SK-N-SH treated with all-trans-retinoic acid at 6 μM for 48 hours (cell line): ENCODE data around the gene TMEM40.

Experiments
- ATAC-seq: fragments of 200-7000 bp; cut with Tn5 transposase; 3 replicates; pipeline ENCODE4 v1.9.1; 2020; ENCODE audit warnings: mild to moderate bottlenecking, moderate library complexity
- ARNTL ChIP-seq: fragments of 450-650 bp; formaldehyde crosslinking; IDR thresholded peaks from 2 replicates; pipeline ENCODE4 v1.5.0; 2020; ENCODE audit warnings: low read depth, mild to moderate bottlenecking, moderate library complexity, borderline replicate concordance
- BACH2 ChIP-seq: fragments of 250-450 bp; sonication (Bioruptor Pico); IDR thresholded peaks from 2 replicates; pipeline ENCODE4 v1.9.0; 2021; ENCODE audit warnings: mild to moderate bottlenecking, borderline replicate concordance
- CREB5 ChIP-seq: fragments of 250-450 bp; sonication (Bioruptor Pico); IDR thresholded peaks from 2 replicates; pipeline ENCODE4 v1.5.1; 2020; ENCODE audit warnings: low read depth, mild to moderate bottlenecking, moderate library complexity
- CSDC2 ChIP-seq: fragments of 250-450 bp; sonication (Bioruptor Pico); IDR thresholded peaks from 2 replicates; pipeline ENCODE4 v1.5.0; 2020; ENCODE audit warnings: mild to moderate bottlenecking, moderate library complexity
- CSRNP3 ChIP-seq: fragments of 250-450 bp; sonication (Bioruptor Pico); IDR thresholded peaks from 2 replicates; pipeline ENCODE4 v1.5.1; 2021; ENCODE audit warnings: mild to moderate bottlenecking, moderate library complexity
- ESRRG ChIP-seq: fragments of 250-450 bp; sonication (Bioruptor Pico); IDR thresholded peaks from 2 replicates; pipeline ENCODE4 v1.6.1; 2021; ENCODE audit warnings: mild to moderate bottlenecking
- GLIS3 ChIP-seq: fragments of 250-450 bp; sonication (Bioruptor Pico); IDR thresholded peaks from 2 replicates; pipeline ENCODE4 v1.5.0; 2020; ENCODE audit warnings: mild to moderate bottlenecking, moderate library complexity
- ISL1 ChIP-seq: fragments of 250-450 bp; sonication (Bioruptor Pico); IDR thresholded peaks from 2 replicates; pipeline ENCODE4 v2.1.2; 2022; ENCODE audit warnings: mild to moderate bottlenecking, moderate library complexity
- OSR1 ChIP-seq: fragments of 250-450 bp; sonication (Bioruptor Pico); IDR thresholded peaks from 2 replicates; pipeline ENCODE4 v1.8.0; 2022; ENCODE audit warnings: moderate library complexity, mild to moderate bottlenecking, inconsistent platforms
- PATZ1 ChIP-seq: fragments of 250-450 bp; sonication (Bioruptor Pico); IDR thresholded peaks from 2 replicates; pipeline ENCODE4 v1.8.0; 2020; ENCODE audit warnings: mild to moderate bottlenecking, moderate library complexity, borderline replicate concordance
- POU6F1 ChIP-seq: fragments of 250-450 bp; sonication (Bioruptor Pico); IDR thresholded peaks from 2 replicates; pipeline ENCODE4 v1.8.0; 2021; ENCODE audit warnings: low read depth, mild to moderate bottlenecking, moderate library complexity, borderline replicate concordance
- PPARA ChIP-seq: fragments of 250-450 bp; sonication (Bioruptor Pico); IDR thresholded peaks from 2 replicates; pipeline ENCODE4 v1.5.0; 2020; ENCODE audit warnings: mild to moderate bottlenecking, borderline replicate concordance
- SNAI2 ChIP-seq: fragments of 250-450 bp; sonication (Bioruptor Pico); IDR thresholded peaks from 2 replicates; pipeline ENCODE4 v1.5.0; 2020; ENCODE audit warnings: mild to moderate bottlenecking, moderate library complexity
- TCF4 ChIP-seq: fragments of 250-450 bp; sonication (Bioruptor Pico); IDR thresholded peaks from 2 replicates; pipeline ENCODE4 v1.8.0; 2021; ENCODE audit warnings: mild to moderate bottlenecking, moderate library complexity, borderline replicate concordance
- TSHZ2 ChIP-seq: fragments of 250-450 bp; sonication (Bioruptor Pico); IDR thresholded peaks from 2 replicates; pipeline ENCODE4 v1.5.0; 2020; ENCODE audit warnings: mild to moderate bottlenecking, moderate library complexity
- ZC3H10 ChIP-seq: fragments of 250-450 bp; sonication (Bioruptor Pico); IDR thresholded peaks from 2 replicates; pipeline ENCODE4 v1.5.1; 2021; ENCODE audit warnings: mild to moderate bottlenecking, moderate library complexity
- ZFP30 ChIP-seq: fragments of 450-650 bp; formaldehyde crosslinking; IDR thresholded peaks from 2 replicates; pipeline ENCODE4 v1.5.0; 2022; ENCODE audit warnings: mild to moderate bottlenecking, moderate library complexity
- ZNF565 ChIP-seq: fragments of 450-650 bp; formaldehyde crosslinking; conservative IDR thresholded peaks from 2 replicates; pipeline ENCODE4 v1.5.0; 2020; ENCODE audit warnings: low read depth, mild to moderate bottlenecking, moderate library complexity
- ZNF8 ChIP-seq: fragments of 450-650 bp; formaldehyde crosslinking; IDR thresholded peaks from 2 replicates; pipeline ENCODE4 v1.5.0; 2020; ENCODE audit warnings: mild to moderate bottlenecking, moderate library complexity

Gene TMEM40

GRCh38 chr3:12798559-12799179 is 39.6 kb upstream of the TMEM40 start (continued):
- TF ChIP-seq ESRRG (CRISPR knock-in tag), result no peak
- no peak for TF ChIP-seq ZNF8 (CRISPR knock-in tag)
- TF ChIP-seq, all 23 proteins: peak for 0

GRCh38 chr3:12797892-12798558 is 39.0 kb upstream of the TMEM40 start:
- no peak for TF ChIP-seq TCF4
- TF ChIP-seq OSR1 (CRISPR knock-in tag), result no peak
- no peak for TF ChIP-seq TSHZ2
- no peak for TF ChIP-seq BACH2
- no peak for TF ChIP-seq CSRNP3
- TF ChIP-seq ZNF565 (CRISPR knock-in tag), result no peak
- no peak for TF ChIP-seq ZNF8 (CRISPR knock-in tag)
- no peak for TF ChIP-seq POU6F1 (CRISPR knock-in tag)
- no peak for TF ChIP-seq ZFP30 (CRISPR knock-in tag)
- TF ChIP-seq ARNTL (CRISPR knock-in tag), result no peak
- TF ChIP-seq ISL1 (CRISPR knock-in tag), result no peak
- no peak for TF ChIP-seq PPARA
- no peak for TF ChIP-seq GLIS3 (CRISPR knock-in tag)
- TF ChIP-seq PATZ1, result no peak
- TF ChIP-seq CREB5, result no peak
- TF ChIP-seq SNAI2 (CRISPR knock-in tag), result no peak
- no peak for ATAC-seq

- no peak for ATAC-seq
- TF ChIP-seq ZC3H10 (CRISPR knock-in tag), result no peak
- TF ChIP-seq POU6F1 (CRISPR knock-in tag), result no peak
- no peak for TF ChIP-seq TSHZ2
- no peak for TF ChIP-seq BACH2
- TF ChIP-seq ISL1 (CRISPR knock-in tag), result no peak
- no peak for TF ChIP-seq CSRNP3
- TF ChIP-seq ZNF565 (CRISPR knock-in tag), result no peak
- TF ChIP-seq ZNF8 (CRISPR knock-in tag), result no peak
- TF ChIP-seq ZFP30 (CRISPR knock-in tag), result no peak
- no peak for TF ChIP-seq CSDC2
- no peak for TF ChIP-seq ARNTL (CRISPR knock-in tag)
- no peak for TF ChIP-seq TCF4
- no peak for TF ChIP-seq OSR1 (CRISPR knock-in tag)
- no peak for TF ChIP-seq PPARA
Measured at GRCh38 chr3:12797124-12797891, 38.2 kb upstream of the TMEM40 start.
